Inferior parietal cortex (tissue), 1 donor: ENCODE results near the gene TSPAN11.
"Not testable (repeated sequence)": the region's sequence is repeated elsewhere in the genome, so short reads cannot be mapped to it uniquely, and the experiment has no call there.

ENCODE experiments used
- DNase-seq: peaks from one replicate; pipeline ENCODE4 v3.0.0-alpha.2; 2016; ENCODE audit errors: extremely low spot score

TSPAN11 gene, protein sequence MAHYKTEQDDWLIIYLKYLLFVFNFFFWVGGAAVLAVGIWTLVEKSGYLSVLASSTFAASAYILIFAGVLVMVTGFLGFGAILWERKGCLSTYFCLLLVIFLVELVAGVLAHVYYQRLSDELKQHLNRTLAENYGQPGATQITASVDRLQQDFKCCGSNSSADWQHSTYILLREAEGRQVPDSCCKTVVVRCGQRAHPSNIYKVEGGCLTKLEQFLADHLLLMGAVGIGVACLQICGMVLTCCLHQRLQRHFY

DNA sequence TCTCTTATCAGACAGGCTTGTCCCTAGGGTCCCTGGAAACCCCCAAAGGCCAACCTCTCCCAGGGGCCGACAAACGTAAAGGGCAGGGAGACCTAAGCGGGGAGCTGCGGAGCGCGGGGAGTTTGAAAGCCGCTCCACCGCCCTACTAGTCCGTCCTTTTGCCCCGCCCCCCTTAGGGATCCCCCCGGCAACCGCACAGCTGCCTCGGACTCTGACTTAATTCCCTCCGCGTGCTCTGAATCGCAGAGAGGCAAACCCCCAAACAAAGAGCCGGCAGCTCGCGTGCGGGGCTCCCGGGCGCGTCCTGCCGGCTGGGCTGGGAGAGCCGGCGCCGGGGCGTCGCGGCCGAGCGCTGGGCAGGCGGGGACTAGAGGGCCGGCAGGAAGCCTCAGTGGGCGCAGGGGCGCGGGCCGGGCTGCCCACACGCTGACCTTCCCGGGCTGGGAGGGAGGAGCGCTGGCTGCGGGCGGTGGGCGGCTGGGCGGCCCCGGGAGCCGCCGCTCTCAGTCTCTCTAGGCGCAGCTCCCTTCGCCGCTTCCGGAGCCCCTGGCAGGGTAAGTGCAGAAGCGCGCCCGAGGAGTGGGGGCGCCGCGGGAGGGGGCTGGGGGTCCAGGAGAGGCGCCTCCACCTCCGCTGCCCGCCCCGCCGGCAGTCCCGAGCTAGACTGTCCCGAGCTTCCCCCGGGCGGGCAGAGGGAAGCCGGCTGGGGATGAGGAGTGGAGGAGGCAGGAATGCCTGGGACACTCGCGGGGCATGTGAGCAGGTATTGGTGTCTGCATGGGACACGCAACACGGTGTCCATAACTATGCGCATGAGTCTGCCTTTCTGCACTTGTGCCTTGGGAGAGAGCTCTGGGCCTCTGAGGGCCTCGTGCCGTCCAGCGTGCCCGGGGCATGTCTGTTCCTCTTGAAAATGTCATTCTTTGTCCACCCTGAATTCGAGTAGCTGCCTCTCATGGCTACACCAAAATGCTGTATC lies at the start of gene TSPAN11:
Gene TSPAN11 (plus strand): TSS at position 506 of the 979 bp plus-strand sequence. CDS start 27,244 bp downstream, outside the sequence.
- DNase-seq: no peak

DNA sequence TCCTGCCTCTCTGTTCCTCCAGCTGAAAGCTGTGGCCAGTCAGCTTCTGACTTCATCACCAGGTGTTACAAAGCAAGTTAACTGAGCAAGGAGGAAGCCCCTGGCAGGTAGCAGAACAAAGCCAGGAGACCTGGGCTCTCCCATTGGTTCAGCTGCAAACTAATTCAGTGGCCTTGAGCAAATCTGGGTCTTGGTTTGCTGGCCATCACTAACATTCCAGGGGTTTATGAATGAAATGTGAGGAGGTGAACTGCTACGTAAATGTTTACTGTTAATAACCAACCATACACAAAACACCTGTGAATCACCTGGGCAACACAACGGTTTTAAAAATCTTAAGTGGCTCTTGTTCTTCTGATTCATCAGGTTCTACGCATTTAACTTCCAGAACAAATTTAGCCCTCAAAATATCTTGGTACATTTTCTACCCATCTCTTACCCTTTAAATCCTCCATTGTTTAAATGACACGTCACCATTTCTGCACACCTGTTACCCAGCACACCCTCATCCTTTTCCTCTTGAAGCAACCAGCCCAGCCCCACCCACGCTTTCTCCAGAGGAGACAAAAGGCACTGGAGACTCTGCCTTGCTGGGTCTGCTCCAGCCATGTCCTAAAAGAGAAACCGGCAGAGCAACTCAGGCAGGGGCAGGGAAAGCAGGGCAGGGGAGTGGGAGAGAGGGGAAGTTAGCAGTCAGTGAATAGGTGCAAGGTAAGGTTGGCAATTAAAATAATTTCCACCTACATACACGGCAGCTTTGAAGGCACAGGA lies 49.3 kb upstream of the TSPAN11 start:
- no peak for DNase-seq

- DNase-seq: no peak
These were observed 48.5 kb upstream of the TSPAN11 start for GRCh38 chr12:30878024-30878423.

DNA sequence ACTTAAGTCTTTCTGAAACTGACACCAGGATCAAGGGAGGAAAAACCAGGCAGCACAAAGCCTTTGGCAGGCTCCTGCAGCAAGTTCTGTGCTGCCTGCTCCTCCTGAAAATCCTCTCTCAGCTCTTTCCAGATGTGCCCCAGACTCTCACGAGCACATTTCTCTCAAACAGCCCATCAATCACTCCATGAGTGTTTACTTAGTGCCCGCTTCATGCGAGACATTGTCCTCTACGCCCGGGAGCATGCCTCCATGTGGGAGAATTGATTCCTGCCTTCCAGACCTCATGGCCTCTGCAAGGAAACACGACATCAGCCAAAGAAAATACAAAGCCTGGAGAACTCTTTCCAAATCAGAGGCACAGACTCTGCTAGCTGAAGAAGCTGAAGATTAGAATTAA lies 46.5 kb upstream of the TSPAN11 start:
- no peak for DNase-seq

DNA sequence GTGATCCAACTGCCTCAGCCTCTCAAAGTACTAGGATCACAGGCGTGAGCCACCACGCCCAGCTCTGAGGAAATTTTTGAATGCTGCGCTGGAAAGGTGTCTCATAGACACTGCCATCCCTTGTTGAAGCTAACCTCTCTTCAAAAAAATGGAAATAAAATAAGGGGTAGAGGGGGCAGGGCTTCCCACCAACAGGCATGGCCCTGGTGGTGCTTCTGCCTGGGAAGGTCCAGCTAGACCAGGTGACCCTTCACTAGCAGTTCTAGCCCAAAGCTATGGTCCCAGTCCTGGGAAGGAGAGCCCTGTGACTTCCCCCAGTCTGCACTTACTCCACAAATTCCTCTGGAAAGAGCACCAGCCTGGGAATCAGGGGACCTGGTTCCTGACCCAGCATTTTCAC lies 45.7 kb upstream of the TSPAN11 start:
- no peak for DNase-seq

DNA sequence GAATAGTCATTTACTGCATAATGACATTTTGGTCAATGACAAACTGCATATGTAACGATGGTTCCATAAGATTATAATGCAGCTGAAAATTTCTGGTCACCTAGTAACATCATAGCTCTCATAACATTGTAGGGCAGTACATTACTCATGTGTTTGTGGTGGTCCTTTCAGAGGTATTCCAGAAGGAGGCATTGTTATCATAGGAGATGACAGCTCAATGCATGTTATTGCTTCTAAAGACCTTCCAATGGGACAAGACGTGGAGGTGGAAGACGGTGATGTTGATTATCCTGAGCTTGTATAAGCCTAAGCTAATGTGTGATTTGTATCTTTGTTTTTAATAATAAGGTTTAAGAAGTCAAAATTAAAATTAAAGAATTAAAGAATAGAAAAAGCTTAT lies 43.8 kb upstream of the TSPAN11 start:
- peak; percentile 5 for DNase-seq

GRCh38 chr12:30884799-30885198 lies 41.7 kb upstream of the TSPAN11 start:
- no peak for DNase-seq

GRCh38 chr12:30885321-30885720 lies 41.2 kb upstream of the TSPAN11 start:
- DNase-seq: no peak

- no peak for DNase-seq
These were observed 39.3 kb upstream of the TSPAN11 start for GRCh38 chr12:30887226-30887625.

DNA sequence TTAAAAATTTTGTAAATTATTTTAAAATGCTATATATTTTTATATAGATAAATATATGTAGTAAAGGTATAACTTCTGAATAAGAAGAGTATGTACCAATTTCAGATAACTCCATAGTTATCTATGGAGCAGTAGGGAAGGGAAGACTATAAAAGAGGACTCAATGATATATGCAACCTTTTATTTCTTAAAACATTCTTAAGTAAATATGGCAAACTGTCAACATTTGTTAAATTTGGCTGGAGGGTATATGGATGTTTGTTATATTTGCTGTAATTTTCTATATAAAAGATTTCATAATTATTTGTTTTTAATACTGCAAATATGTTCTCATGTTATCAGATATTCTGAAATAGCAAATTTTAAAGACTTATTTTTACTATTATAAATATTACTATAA lies 38.3 kb upstream of the TSPAN11 start:
- no peak for DNase-seq

DNA sequence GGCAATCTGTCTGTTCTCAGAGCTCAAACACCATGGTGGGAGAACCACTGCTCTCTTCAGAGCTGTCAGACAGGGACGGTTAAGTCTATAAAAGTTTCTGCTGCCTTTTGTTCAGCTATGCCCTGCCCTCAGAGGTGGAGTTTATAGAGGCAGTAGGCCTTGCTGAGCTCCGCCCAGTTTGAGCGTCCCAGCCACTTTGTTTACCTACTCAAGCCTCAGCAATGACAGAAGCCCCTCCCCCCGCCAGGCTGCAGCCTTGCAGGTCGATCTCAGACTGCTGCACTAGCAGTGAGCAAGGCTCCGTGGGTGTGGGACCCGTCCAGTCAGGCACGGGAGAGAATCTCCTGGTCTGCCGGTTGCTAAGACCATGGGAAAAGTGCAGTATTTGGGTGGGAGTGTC lies 32.0 kb upstream of the TSPAN11 start:
- DNase-seq: not testable (repeated sequence)

DNA sequence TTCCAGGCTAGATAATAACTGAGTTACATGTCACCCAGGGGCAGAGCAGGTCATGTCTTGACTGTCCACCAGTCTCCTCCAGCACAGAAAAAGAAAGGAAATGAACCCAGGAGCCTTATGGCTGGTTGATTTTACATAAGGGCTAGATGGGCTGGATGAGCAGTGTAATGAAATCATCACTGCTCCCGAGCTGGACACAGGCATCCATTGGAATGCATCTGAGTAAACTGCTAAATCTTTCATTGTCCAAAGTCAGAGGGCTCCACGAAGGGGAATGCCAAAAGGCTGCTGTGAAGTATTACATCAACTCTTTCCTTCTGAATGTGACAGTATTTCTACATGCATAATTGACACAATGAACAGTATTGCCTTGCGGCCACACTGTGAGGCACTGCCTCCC lies 30.1 kb upstream of the TSPAN11 start:
- no peak for DNase-seq

DNA sequence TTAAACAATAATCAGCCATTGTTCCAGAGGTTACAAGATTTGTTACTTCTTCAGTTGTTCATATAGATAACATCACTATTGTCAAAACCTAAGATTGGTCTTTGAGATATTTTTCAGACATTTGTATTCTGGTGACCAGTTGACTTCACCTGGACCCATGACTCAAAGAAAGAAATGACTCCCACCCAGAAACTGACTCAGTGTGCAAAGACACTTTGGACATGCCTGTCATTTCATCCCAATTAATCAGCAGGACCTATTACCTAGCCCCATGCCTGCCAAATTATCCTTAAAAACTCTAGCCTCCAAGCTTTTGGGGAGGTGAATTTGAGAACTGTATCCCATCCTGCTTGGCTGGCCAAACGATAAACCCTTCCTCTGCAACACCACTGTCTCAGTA lies 27.7 kb upstream of the TSPAN11 start:
- no peak for DNase-seq

DNA sequence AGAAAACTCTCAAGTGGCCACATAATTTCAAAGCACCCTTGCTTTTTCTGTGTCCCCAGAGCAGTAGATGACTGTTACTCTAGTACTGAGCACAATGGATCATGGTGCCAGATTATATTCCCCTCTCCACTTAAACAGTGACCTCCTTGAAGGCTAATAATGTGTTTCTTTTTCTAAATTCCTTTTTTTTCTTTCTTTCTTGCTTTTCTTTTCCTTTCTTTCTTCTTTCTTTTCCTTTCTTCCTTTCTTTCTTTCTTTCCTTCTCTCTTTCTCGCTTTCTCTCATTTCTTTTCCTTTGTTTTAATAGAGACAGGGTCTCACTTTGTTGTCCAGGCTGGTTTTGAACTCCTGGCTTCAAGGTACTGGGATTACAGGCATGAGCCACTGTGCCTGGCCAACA lies 26.2 kb upstream of the TSPAN11 start:
- DNase-seq: no peak

- DNase-seq: no peak
These were observed 24.5 kb upstream of the TSPAN11 start for GRCh38 chr12:30902001-30902400.

GRCh38 chr12:30902596-30902995 lies 24.0 kb upstream of the TSPAN11 start:
- DNase-seq: no peak

DNA sequence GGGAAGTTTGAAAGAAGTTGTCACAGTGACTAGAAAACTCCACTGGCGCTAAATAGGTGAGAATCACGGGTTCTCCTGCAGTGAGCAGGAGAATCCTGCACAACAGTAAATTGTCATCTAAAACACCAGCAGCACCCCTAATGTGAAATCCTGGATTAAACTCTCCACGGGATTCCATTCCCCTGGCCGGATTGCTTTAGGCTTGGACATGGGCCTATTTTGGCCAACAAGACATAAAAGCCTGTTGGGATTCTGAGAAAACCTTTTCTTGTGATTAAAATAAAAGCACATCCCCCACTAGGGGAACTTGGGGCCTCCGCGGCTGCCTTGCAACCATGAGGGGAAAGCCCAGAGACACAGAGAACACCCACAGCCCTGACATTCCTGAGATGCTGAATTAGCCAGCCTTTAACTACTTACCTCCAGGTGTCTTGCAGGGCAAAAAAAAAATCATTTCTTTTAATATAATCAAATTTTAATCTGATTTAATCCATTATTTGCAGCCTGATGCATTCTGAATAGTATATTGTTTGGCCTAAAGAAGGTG lies 21.0 kb upstream of the TSPAN11 start:
- DNase-seq: no peak

DNA sequence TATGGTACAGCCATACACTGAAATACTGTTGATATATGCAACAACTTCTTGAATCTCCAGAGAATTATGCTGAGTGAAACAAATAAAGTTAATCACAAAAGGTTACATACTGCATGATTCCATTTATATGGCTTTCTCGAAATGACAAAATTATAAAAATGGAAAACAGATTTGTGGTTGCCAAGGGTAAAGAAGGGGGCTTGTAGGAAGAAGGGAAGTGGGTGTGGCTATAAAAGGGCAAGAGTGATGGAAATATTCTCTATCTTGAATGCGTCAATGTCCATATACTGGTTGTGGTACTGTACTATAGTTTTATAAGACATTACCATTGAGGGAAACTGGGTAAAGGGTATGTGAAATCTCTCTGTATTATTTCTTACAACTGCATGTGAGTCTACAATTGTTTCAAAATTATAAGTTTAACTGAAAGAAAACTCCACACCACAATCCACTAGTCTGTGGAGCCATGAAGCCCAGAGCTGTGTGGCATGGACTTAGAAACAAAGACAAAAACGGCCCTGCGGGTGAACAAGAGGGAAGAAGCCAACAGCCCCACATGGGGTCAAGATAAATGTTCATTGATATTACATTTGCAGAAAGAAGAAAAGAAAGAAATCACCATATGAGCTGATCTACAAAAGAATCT lies 18.3 kb upstream of the TSPAN11 start:
- no peak for DNase-seq

- DNase-seq: no peak
These were observed 17.7 kb upstream of the TSPAN11 start for GRCh38 chr12:30908722-30909348.

GRCh38 chr12:30909349-30910037 lies 17.1 kb upstream of the TSPAN11 start:
- no peak for DNase-seq

DNA sequence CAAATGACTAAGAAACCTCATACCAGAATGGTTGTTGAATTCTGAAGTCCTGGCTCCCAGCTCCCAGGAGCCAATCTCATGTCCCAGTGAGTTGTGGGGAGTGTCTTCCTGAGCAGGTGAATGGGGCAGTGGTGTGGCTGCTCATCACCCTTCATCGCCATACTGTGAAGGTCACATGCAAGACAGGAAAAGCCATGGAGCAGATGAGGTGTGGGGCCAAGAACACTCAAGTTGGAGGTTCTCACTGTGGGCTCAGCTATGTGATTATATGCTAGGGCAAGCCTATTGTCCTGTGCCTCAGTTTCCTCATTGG lies 16.6 kb upstream of the TSPAN11 start:
- no peak for DNase-seq
